ENCODE data around the gene ARFIP2.

DNA sequence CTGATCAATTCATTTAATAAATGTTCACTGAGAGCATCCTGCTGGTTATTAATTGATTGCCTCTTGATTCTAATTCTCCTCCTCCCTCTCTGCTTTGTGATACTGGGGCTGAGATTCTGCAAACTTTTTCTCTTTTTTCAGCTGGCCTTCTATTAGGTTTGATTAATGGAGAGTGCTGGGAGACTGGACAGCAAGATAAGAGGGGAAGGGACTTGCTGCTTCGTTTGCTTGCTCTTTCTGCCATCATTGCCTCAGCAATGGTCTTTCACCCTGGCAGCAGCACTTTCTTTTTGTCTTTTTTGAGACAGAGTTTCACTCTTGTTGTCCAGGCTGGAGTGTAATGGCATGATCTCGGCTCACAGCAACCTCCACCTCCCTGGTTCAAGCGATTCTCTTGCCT, 23.0 kb upstream of the ARFIP2 start:
- TF ChIP-seq ZNF274 (IDR thresholded peaks at IDR 0.05; ENCODE audit: low read depth, low read length), result no peak
- no peak for TF ChIP-seq YY1 (IDR thresholded peaks at IDR 0.05; ENCODE audit: insufficient read depth, insufficient read length)
- TF ChIP-seq SUZ12 (IDR thresholded peaks at IDR 0.05; ENCODE audit: extremely low read depth, insufficient read depth, insufficient read length), result no peak
